Endothelial cell of umbilical vein (primary cell): Measurements from ENCODE around the gene ZNF207. TPM values are rescaled to one million over a fixed set of nuclear protein-coding genes. Genes with fewer than 3 reads are reported as not detected.

Experiments
- BruUV-seq: library from RNA; stranded (reverse); fragments of 400-500 nt; replicated peaks from 2 replicates; lab custom pipeline; 2021; lab: Mats Ljungman, UMichigan
- CTCF ChIA-PET: fragments of 300-600, 350-600 bp; sonication (Branson Sonifier 250); formaldehyde crosslinking; loops from one replicate; lab custom pipeline; 2021; ENCODE audit warnings: antibody characterized with exemption, inconsistent platforms; lab: Charles Lee
- POLR2A ChIA-PET: fragments of 300-600, 350-600 bp; sonication (Branson Sonifier 250); formaldehyde crosslinking; loops from one replicate; lab custom pipeline; 2021; ENCODE audit warnings: antibody characterized with exemption, inconsistent platforms; lab: Charles Lee
- DNase-seq: peaks from one replicate; pipeline ENCODE4 v3.0.0-alpha.2; 2011; ENCODE audit warnings: low read depth, low spot score
- FAIRE-seq: peaks from 2 replicates; lab custom pipeline; 2011; peaks lifted over from hg19 to GRCh38; lab: Jason Lieb, UNC
- H2AFZ ChIP-seq: 2 replicates; pipeline ENCODE4 v1.6.0; 2012; ENCODE audit warnings: low read depth, low read length, control low read depth, inconsistent platforms
- H3K27ac ChIP-seq: 2 replicates; pipeline ENCODE4 v1.5.1; 2011; ENCODE audit warnings: low read depth, mild to moderate bottlenecking, control low read depth, low read length, moderate library complexity; ENCODE audit not compliant: insufficient read depth
- H3K27me3 ChIP-seq, 2 experiments: 2 replicates each; pipeline versions ENCODE4 v1.6.0 to v1.6.1; 2011; ENCODE audit warnings: low read length in 2 of 2, mixed read lengths in 1 of 2; ENCODE audit not compliant: control insufficient read depth in 2 of 2, insufficient read depth in 2 of 2
- H3K36me3 ChIP-seq, 2 experiments: 2 replicates in 1 of 2; 3 replicates in 1 of 2; pipeline ENCODE4 v1.5.1; 2011; ENCODE audit warnings: low read length in 2 of 2, mild to moderate bottlenecking in 1 of 2, moderate library complexity in 1 of 2; ENCODE audit not compliant: control insufficient read depth in 2 of 2, insufficient read depth in 2 of 2; ENCODE audit errors: extremely low read depth in 1 of 2
- H3K4me1 ChIP-seq: 3 replicates; pipeline ENCODE4 v1.5.1; 2011; ENCODE audit warnings: mild to moderate bottlenecking, low read length; ENCODE audit not compliant: control insufficient read depth, insufficient read depth; ENCODE audit errors: extremely low read depth
- H3K4me2 ChIP-seq: 2 replicates; pipeline ENCODE4 v1.6.1; 2011; ENCODE audit warnings: low read length, control low read depth, mixed read lengths; ENCODE audit not compliant: insufficient read depth
- H3K4me3 ChIP-seq, 3 experiments: fragments of 200-600 bp in 1 of 3; sonication (generic), shearing (Covaris generic) in 1 of 3; replicated peaks in 1 of 3; 2 replicates each; pipeline ENCODE4 v1.5.1; 2011 to 2016; ENCODE audit warnings: control low read depth in 3 of 3, low read length in 3 of 3, mild to moderate bottlenecking in 2 of 3, inconsistent platforms in 1 of 3, low read depth in 1 of 3, moderate library complexity in 1 of 3; ENCODE audit not compliant: insufficient read depth in 1 of 3
- H3K79me2 ChIP-seq: 2 replicates; pipeline ENCODE4 v1.6.0; 2012; ENCODE audit warnings: low read length, inconsistent platforms; ENCODE audit not compliant: control insufficient read depth, insufficient read depth
- H3K9ac ChIP-seq: replicated peaks from 2 replicates; pipeline ENCODE3; 2011; ENCODE audit warnings: low read length, control low read depth; ENCODE audit not compliant: insufficient read depth; ENCODE audit errors: extremely low read depth
- H3K9me1 ChIP-seq: replicated peaks from 3 replicates; pipeline ENCODE4 v1.6.0; 2011; ENCODE audit warnings: mild to moderate bottlenecking, low read length; ENCODE audit not compliant: control insufficient read depth, insufficient read depth; ENCODE audit errors: extremely low read depth
- H3K9me3 ChIP-seq: replicated peaks from 2 replicates; pipeline ENCODE4 v1.5.1; 2012; ENCODE audit warnings: low read length, inconsistent platforms; ENCODE audit not compliant: control insufficient read depth, insufficient read depth
- H4K20me1 ChIP-seq: replicated peaks from 2 replicates; pipeline ENCODE3; 2011; ENCODE audit warnings: mild to moderate bottlenecking, low read length; ENCODE audit not compliant: control insufficient read depth, insufficient read depth; ENCODE audit errors: extremely low read depth
- CTCF ChIP-seq, 2 donors: IDR thresholded peaks; 1 replicate in 1 of 2; 2 replicates in 1 of 2; pipeline ENCODE4 v1.5.1; 2011; ENCODE audit warnings: low read length in 2 of 2, mild to moderate bottlenecking in 2 of 2, moderate library complexity in 2 of 2, control low read depth in 1 of 2, inconsistent platforms in 1 of 2, low read depth in 1 of 2; ENCODE audit not compliant: insufficient read depth in 1 of 2; ENCODE audit errors: extremely low read depth in 1 of 2
- EZH2 ChIP-seq: IDR thresholded peaks from 2 replicates; pipeline ENCODE4 v1.6.1; 2012; ENCODE audit warnings: borderline replicate concordance, low read depth, mild to moderate bottlenecking, moderate library complexity, low read length, inconsistent platforms; ENCODE audit not compliant: severe bottlenecking
- FOS ChIP-seq: IDR thresholded peaks from 2 replicates; pipeline ENCODE4 v1.6.1; 2011; ENCODE audit warnings: mild to moderate bottlenecking, low read length, moderate library complexity, borderline replicate concordance; ENCODE audit not compliant: insufficient read depth
- POLR2A ChIP-seq: IDR thresholded peaks from 2 replicates; pipeline ENCODE4 v1.6.1; 2012; ENCODE audit warnings: low read depth, mild to moderate bottlenecking, control low read depth, low read length
- dilution Hi-C: fragments of 300-500 bp; cut with MboI; formaldehyde crosslinking; loops from one replicate; pipeline ENCODE4 v1.15.0; 2019; ENCODE audit warnings: low sequenced_read_pairs; ENCODE audit not compliant: extremely low pct_ligation_motif_present
- intact Hi-C: fragments of 100-400 bp; cut with micrococcal nuclease; formaldehyde crosslinking; loops from one replicate; pipeline ENCODE4 v1.10.0; 2022
- polyA plus RNA-seq, 4 experiments: library from polyadenylated mRNA; depleted of rRNA in 3 of 4; stranded (reverse) in 3 of 4; unstranded in 1 of 4; fragments of >200 nt; gene quantifications; 2 replicates each; pipeline versions ENCODE4 v1.2.1 to v1.2.3, GENCODE V29; 2011 to 2012; ENCODE audit warnings: missing spikeins in 1 of 4
- total RNA-seq: library from RNA; stranded (reverse); gene quantifications from 2 replicates; pipeline ENCODE4 v1.2.3, GENCODE V29; 2021

Gene ZNF207
- total and polyA plus RNA-seq, 2 donors (not counting 3 experiments of a cell fraction or from before 2014, with no cell fraction given): 206 to 231 TPM

- dilution Hi-C loops (no loop called here), intact Hi-C loops (no loop called here)
- Histone ChIP-seq H3K79me2 (no peaks in the 10 kb centered on the region), H3K27me3 (no peaks in the 10 kb centered on the region), H2AFZ (no peak overlapping the region), H3K36me3 (peaks cover 3 to 12% of the 10 kb centered on the region in 2 experiments), H3K4me2 (no peak overlapping the region), H3K9me3 (no peaks in the 10 kb centered on the region), H3K4me1 (no peaks in the 10 kb centered on the region), H3K9ac (no peak overlapping the region), H3K9me1 (no peaks in the 10 kb centered on the region), H3K27ac (no peak overlapping the region), H3K4me3 (no peak overlapping the region), H4K20me1 (no peaks in the 10 kb centered on the region)
- ChIA-PET CTCF (interaction anchor here (1.4 kb wide), 1 partner anchor 19 kb away, joined by 3 read pairs; no protein-coding TSS in a partner anchor), POLR2A (no interaction called here)
- DNase-seq: no peak
- no peak for TF ChIP-seq POLR2A
- TF ChIP-seq FOS: no peak
- no peak for FAIRE-seq
- BruUV-seq: no TSS peak
Measured at GRCh38 chr17:32335687-32336086, 14.3 kb upstream of the ZNF207 start.

- H3K79me2 ChIP-seq: no peaks in the 10 kb centered on the region
- DNase-seq: peak; percentile 40
- no peaks in the 10 kb centered on the region for H3K9me3 ChIP-seq
- dilution Hi-C loops: no loop called here
- peak overlapping the region; percentile 87 for H2AFZ ChIP-seq
- peak overlapping the region; percentile 84 for H3K9ac ChIP-seq
- H3K4me2 ChIP-seq: peak overlapping the region; percentile 89
- H3K4me3 ChIP-seq: peak overlapping the region; percentile 34 to 71 (median 58)
- ChIA-PET CTCF (interaction anchor here (0.5 to 2.0 kb wide), 9 partner anchors 10 to 103 kb away, joined by 3 to 6 read pairs (median 3); partner anchors contain the start of gene PSMD11), POLR2A (no interaction called here)
- H3K27me3 ChIP-seq: no peaks in the 10 kb centered on the region
- H4K20me1 ChIP-seq: no peaks in the 10 kb centered on the region
- H3K9me1 ChIP-seq: no peaks in the 10 kb centered on the region
- no peak for FAIRE-seq
- BruUV-seq: TSS peak; percentile 57
- H3K4me1 ChIP-seq: peaks cover 11% of the 10 kb centered on the region
- H3K27ac ChIP-seq: peak overlapping the region; percentile 39
- peaks cover 3 to 4% of the 10 kb centered on the region in 2 experiments for H3K36me3 ChIP-seq
- intact Hi-C loops: no loop called here
- TF ChIP-seq CTCF (IDR thresholded peaks at IDR 0.05; ENCODE audit: extremely low read depth in 1 of 2, insufficient read depth in 1 of 2, low read depth in 1 of 2, low read length in 2 of 2): peak in 1 of 2 donors; percentile 3
- no peak for TF ChIP-seq EZH2
Measured at GRCh38 chr17:32341141-32341856, 8.7 kb upstream of the ZNF207 start.
